ENCODE results near the gene BMPR2.
"Not testable (repeated sequence)": the region's sequence is repeated elsewhere in the genome, so short reads cannot be mapped to it uniquely, and the experiment has no call there.

BMPR2 gene

GRCh38 chr2:202375609-202376408 is at the start of gene BMPR2:
TSS of gene BMPR2 (plus strand) at chr2:202376327. CDS start at chr2:202377475, 1,148 bp downstream.
- DNase-seq = peak; percentile 95

- DNase-seq = no peak
These were observed 48.3 kb upstream of the BMPR2 start for GRCh38 chr2:202327858-202328257.

- peak; percentile 14 for DNase-seq
These were observed 40.2 kb upstream of the BMPR2 start for GRCh38 chr2:202335791-202336467.

- no peak for DNase-seq
These were observed 39.0 kb upstream of the BMPR2 start for GRCh38 chr2:202337151-202337550.

DNA sequence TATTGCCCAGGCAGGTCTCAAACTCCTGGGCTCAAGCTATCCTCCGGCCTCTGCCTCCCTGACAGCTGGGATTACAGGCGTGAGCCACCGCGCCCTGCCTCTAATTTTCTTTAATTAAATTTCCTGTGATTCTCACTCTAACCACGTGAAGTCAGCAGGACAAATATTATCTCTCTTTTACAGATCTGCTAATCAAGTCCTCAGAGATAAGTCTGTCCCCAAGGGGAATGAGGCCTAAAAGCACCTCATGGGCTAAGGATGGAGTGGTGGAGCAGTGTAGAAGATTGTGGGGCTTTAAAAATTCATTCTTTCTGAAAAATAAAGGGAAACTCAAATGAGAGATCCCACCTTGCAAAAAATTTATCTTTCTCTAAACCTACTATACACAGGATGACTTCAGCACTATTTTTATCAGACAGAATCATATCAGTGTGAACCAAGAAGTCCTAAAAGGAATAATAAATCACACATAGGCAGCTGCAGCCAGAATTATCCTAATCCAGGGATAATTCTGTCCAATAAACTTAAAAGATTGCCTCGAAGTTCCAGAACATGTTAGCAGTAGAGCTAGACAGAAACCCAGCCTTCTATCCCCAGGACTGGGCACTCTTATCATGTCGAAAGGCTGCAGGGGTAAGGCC is 38.3 kb upstream of the BMPR2 start:
- DNase-seq = no peak

- peak; percentile 95 for DNase-seq
These were observed 36.9 kb upstream of the BMPR2 start for GRCh38 chr2:202339071-202339870.

GRCh38 chr2:202344178-202344577 is 31.9 kb upstream of the BMPR2 start:
- no peak for DNase-seq

DNA sequence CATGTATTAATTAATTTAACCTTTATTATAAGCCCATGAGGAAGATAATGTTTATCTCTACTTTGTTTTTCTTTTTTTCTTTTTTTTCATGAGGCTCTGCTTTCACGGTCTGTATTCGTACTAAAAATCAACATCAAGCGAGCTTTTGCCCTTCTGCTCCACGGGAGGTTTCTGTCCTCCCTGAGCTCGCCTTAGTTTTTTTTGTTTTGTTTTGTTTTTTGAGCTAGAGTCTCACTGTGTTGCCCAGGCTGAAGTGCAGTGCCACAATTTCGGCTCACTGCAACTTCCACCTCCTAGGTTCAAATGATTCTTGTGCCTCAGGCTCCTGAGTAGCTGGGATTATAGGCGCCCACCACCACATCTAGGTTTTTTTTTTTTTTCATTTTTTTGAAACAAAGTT is 29.9 kb upstream of the BMPR2 start:
- no peak for DNase-seq

DNA sequence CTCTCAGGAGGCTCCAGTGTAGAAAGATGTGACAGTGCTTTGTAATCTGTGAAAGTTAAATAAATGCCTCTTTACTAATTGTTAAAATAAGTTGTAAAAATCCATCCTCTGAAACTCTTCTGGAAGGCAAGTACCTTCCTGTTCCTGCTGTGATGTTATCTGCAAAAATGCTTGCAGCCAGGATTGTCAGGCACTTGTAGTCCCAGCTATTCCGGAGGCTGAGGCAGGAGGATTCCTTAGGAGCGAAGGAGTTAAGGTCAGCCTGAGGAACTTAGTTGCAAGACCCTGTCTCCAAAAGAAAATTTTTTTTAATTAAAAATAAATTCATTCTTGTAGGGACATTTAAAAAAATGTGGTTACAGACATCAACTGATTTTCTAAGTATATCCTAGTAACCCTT is 22.7 kb upstream of the BMPR2 start:
- DNase-seq = no peak

DNA sequence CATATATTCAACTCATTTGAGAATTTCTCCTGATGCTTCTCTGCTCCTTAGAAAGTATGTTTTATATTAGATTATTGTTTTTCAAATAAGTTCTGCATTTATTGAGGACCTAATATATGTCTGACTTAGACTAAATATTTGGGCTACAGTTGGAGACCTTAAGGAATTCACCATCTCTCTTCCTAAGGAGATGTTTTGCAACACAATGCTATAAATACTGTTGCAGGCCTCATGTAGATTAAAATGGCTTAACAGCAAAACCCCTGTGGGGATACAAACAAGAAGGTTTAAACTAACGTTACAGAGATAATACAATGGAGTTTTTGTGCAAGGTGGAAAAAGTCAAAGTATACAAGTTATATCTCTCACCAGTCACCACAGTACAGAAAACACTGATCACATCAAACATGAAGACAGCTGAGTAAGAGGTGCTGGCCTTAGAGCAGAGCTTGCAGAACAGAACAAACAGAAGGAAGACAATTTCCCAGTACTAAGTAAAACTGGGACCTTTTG is 20.1 kb upstream of the BMPR2 start:
- DNase-seq = no peak

DNA sequence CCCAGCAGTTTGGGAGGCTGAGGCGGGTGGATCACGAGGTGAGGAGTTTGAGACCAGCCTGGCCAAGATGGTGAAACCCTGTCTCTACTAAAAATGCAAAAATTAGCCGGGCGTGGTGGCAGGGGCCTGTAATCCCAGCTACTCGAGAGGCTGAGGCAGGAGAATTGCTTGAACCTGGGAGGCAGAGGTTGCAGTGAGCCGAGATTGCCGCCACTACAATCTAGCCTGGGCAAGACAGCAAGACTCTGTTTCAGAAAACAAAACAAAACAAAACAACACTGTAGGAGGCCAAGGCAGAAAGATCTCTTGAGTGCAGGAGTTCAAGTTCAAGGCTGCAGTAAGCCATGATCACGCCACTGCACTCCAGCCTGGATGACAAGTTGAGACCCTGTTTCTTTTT is 17.2 kb upstream of the BMPR2 start:
- not testable (repeated sequence) for DNase-seq

GRCh38 chr2:202360646-202361045 is 15.5 kb upstream of the BMPR2 start:
- DNase-seq = no peak

DNA sequence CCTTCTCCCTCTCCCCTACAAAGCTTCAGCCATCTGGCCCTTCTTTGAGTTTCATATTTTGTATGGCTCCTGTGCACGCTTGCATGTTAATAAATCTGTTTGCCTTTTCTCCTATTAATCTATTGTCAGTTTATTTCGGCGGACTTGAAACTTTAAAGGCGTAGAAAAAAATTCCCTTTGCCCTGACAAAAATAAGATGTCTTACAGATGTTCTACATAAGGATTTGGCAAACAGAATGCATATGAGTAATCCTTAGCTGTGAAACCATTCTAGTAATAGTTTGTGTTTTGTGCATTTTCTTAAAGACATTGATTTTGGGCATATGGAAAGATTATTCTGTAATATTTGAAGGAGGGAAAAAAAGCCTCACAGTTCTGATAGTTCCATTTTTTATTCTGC is 15.0 kb upstream of the BMPR2 start:
- DNase-seq = no peak

DNA sequence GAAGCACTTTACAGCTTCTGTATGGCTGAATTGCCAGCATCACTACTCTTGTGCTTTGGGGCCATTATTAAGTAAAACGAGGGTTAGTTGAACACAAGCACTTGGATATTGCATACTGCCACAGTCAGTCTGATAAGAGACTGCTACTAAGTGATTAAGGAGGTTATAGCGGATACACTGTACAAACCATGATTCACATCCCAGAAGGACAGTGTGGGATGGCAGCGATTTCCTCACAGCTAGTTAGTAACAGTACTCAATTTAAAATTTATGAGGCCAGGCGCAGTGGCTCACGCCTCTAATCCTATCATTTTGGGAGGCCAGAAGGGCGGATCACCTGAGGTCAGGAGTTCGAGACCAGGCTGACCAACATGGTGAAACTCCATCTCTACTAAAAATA is 2.6 kb upstream of the BMPR2 start:
- no peak for DNase-seq

GRCh38 chr2:202374383-202374782 is 1.7 kb upstream of the BMPR2 start:
- DNase-seq = not testable (repeated sequence)

- peak; percentile 71 for DNase-seq
These were observed 1.0 kb upstream of the BMPR2 start for GRCh38 chr2:202375033-202375608.

DNA sequence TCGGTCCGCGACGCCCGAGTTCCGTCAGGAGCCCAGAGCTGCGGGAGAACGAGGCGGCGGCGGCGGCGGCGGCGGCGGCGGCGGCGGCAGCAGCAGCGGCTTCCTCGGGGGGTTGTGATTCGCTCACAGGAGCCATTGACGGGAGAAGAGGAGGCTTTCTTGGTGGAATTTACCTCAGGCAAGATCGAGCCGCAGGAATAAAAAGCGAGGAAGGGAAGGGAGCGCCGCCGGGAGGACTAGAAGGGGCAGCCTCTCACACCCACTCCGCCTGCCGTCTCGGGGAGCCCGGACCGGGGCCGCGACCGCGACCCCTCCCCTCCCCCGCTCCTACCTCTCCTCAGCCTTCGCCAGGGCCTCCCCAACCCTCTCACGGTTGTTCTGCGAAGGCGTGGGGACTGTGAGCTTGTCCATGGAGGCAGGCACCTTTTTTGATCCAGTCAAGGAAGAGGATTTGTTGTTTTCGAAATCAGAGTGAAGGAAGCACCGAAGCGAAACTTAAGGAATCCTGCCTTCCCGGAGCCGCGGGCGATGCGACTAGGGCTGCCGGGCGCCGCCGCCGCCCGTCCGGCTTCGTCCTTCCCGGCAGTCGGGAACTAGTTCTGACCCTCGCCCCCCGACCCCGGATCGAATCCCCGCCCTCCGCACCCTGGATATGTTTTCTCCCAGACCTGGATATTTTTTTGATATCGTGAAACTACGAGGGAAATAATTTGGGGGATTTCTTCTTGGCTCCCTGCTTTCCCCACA is 506 bp downstream of the BMPR2 start:
- peak; percentile 78 for DNase-seq

GRCh38 chr2:202377207-202377761 is 1.2 kb downstream of the BMPR2 start:
- DNase-seq = peak; percentile 59

DNA sequence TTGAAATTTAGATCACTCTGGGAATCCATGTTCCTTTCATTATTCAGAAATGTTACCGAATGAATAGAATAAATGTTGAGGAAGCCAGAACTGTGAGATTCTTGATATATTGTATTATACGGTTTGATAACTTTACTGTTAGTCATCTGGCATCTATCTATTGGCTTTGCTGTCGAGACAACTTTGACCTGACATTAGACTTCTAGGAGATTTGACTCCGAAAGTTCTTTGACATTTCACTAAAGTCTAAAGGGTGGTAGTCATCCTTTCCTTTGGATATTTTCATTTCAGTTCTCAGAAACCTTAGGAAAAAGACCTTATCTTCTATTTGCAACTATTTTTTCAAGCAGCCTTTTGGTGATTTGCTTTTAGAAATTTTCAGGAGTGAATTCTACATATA is 1.9 kb downstream of the BMPR2 start:
- no peak for DNase-seq

DNA sequence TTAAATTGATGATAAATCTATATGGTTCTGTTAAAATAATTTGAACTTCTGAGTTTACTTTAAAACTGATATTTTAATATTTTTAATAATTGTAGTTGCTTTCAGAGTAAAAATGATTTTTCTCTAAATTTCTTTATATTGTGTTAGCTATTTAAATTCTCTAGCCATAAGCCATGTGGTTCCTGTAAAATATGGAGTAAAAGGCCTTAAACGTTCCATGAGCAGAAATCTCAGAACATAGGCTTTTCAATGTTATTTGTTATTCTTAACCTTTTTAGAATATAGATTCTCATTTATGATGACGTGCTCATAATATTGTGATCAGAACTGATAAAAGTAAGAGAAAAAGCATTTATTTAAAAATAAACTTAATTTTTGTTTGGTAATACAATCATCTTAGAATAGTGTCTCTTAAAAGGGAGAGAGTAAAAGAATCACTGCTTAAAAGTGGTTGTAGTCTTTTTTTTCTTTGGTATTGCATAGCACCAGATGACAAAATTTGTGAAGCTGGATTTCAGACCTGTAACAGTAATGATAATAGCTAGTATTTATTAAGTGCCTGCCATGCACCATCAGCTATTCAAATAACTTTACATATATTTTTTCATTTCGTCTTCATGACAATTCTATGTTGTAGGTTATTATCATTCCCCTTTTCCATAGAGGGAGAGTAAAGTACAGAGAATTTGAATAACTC is 2.7 kb downstream of the BMPR2 start:
- no peak for DNase-seq

GRCh38 chr2:202382684-202383083 is 6.6 kb downstream of the BMPR2 start:
- DNase-seq = no peak
